GM18909 (cell line): ENCODE results near the gene MTERF4.

Experiments
- ATAC-seq: cut with Tn5 transposase; IDR thresholded peaks from one replicate; pipeline ENCODE4 v1.9.1; 2021; ENCODE audit warnings: mild to moderate bottlenecking; ENCODE audit not compliant: unreplicated experiment, poor library complexity

MTERF4 gene

GRCh38 chr2:241135737-241136136 is 33.6 kb upstream of the MTERF4 start:
- no peak for ATAC-seq

GRCh38 chr2:241134711-241135110 is 32.6 kb upstream of the MTERF4 start:
- no peak for ATAC-seq

GRCh38 chr2:241133436-241133820 is 31.3 kb upstream of the MTERF4 start:
- ATAC-seq: no peak

GRCh38 chr2:241132538-241133435 is 30.7 kb upstream of the MTERF4 start:
- ATAC-seq: no peak

GRCh38 chr2:241131531-241131930 is 29.4 kb upstream of the MTERF4 start:
- ATAC-seq: no peak

- no peak for ATAC-seq
Observed at GRCh38 chr2:241130316-241130715, 28.2 kb upstream of the MTERF4 start.

GRCh38 chr2:241129086-241129871 is 27.2 kb upstream of the MTERF4 start:
- no peak for ATAC-seq

- no peak for ATAC-seq
Observed at GRCh38 chr2:241128266-241128665, 26.2 kb upstream of the MTERF4 start.

- no peak for ATAC-seq
Observed at GRCh38 chr2:241126771-241127202, 24.7 kb upstream of the MTERF4 start.

- ATAC-seq: no peak
Observed at GRCh38 chr2:241126201-241126611, 24.1 kb upstream of the MTERF4 start.

DNA sequence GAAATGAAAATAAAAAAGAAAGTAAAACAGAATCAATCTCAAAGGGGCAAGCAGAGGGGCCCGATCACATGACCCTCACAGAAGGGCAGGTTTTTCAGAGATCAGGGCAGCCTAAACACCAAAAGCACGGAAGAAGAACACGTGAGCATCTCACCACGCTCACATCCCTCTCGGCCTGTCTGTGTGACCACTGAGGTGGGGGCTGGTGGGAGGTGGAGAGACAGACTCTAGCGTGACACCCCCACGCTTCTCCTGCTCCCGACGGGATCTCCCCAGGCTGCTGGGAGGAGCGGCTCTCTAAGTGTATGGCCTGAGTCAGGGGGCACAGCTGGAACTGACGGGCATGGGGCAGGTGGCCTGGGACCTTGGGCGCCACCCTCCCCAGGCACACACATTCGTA is 23.5 kb upstream of the MTERF4 start:
- no peak for ATAC-seq

GRCh38 chr2:241123816-241124536 is 21.9 kb upstream of the MTERF4 start:
- ATAC-seq: no peak

GRCh38 chr2:241122376-241123002 is 20.4 kb upstream of the MTERF4 start:
- no peak for ATAC-seq

DNA sequence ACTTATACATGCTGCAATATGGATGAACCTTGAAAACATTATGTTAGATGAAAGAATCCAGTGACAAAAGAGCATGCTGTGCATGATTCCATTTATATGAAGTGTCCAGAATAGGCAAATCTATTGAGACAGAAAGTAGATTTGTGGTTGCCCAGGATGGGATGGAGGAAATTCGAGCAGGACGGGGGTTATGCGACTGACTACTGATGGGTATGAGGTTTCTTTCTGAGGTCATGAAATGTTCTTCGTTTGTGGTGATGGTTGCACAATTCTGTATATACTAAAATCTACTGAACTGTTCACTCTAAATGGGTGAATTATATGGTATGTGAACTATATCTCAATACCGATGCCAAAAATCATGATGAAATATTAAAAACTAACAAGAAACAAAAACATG is 18.9 kb upstream of the MTERF4 start:
- ATAC-seq: no peak

- no peak for ATAC-seq
Observed at GRCh38 chr2:241120440-241120839, 18.4 kb upstream of the MTERF4 start.

- no peak for ATAC-seq
Observed at GRCh38 chr2:241118737-241119505, 16.8 kb upstream of the MTERF4 start.

DNA sequence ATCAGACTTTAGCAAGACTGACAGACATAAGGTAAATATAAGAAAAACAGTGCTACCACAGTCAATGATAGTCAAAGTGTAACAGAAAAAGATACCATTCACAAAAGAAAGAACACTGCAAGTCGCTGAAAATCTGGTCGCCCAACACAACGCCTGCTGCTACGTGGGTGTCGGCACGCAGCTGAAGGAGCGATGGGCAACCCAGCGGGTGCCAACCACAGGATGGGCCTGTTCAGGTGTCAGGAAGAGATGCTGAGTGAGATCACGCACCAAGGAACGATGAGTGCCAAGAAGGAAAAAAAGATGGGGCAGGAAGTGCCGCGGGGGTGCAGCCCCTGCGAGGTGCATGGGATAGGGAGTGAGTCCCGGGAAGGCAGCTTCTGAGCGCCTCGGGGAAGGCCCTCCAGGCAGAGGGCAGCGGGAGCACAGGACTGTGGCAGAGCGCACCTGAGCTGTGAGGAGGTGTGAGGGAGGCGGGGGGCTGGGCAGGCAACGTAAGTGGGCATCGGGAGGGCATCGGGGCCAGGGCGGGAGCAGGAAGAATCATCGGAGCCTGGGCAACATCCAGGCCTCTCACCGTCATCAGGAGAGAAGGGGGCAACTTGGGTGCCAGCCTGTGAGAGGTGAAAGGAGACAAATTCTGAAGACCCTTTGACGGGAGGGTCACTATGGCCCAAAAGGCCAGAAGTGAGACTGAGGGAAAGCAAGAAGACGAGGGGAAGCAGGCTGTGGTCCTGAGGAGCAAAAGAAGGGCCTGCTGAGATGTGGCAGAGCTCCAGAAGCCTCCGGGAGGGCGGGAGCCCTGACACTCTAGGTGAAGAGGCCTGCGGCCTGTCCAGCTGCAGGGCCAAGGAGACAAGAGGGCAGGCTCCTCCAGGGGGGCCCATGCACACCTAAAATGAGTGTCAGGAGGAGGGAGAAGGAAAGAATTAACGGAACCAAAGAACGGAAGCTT is 14.8 kb upstream of the MTERF4 start:
- ATAC-seq: no peak

- no peak for ATAC-seq
Observed at GRCh38 chr2:241115361-241115760, 13.3 kb upstream of the MTERF4 start.
